Tongue (tissue), 3 donors: ENCODE measurements around the gene WFDC10B. TPM values are rescaled to one million over a fixed set of nuclear protein-coding genes. Genes with fewer than 3 reads are reported as not detected.
"Not testable (repeated sequence)": the region's sequence is repeated elsewhere in the genome, so short reads cannot be mapped to it uniquely, and the experiment has no call there.

ENCODE experiments used
- DNase-seq: peaks from one replicate; pipeline ENCODE4 v3.0.0-alpha.2; 2015
- small RNA-seq: library from RNA; depleted of rRNA; stranded (forward); fragments of <200 nt; gene quantifications from one replicate; pipeline ENCODE3, GENCODE V24; 2014; ENCODE audit warnings: low replicate concordance
- total RNA-seq: library from RNA; depleted of rRNA; stranded (reverse); fragments of >200 nt; gene quantifications from one replicate; pipeline ENCODE4 v1.2.3, GENCODE V29; 2014

Gene WFDC10B
- total RNA-seq, 1 donor from 2014 or later = not detected

- no peak for DNase-seq
These were observed 57.3 kb downstream of the WFDC10B start for GRCh38 chr20:45647441-45648050.

GRCh38 chr20:45646875-45647274 is 57.9 kb downstream of the WFDC10B start:
- DNase-seq = no peak

- not testable (repeated sequence) for DNase-seq
These were observed 59.0 kb downstream of the WFDC10B start for GRCh38 chr20:45645869-45646268.

GRCh38 chr20:45641076-45641475 is 63.7 kb downstream of the WFDC10B start:
- not testable (repeated sequence) for DNase-seq

- no peak for DNase-seq
These were observed 65.1 kb downstream of the WFDC10B start for GRCh38 chr20:45639687-45640086.

- no peak for DNase-seq
These were observed 68.3 kb downstream of the WFDC10B start for GRCh38 chr20:45636513-45636912.

Small RNA genes lying within 50 kb of the gene (small RNA-seq; reads per million reads assigned to genes)
- gene MIR3617 = 0.13 reads per million
- gene SPINT5P = not detected

Other genes with a start within 250 kb of the WFDC10B start
- gene WFDC2, start 235.3 kb downstream of the WFDC10B start, total RNA-seq = 16.6 TPM
- not detected for gene SPINT3, start 189.4 kb downstream of the WFDC10B start, total RNA-seq
- not detected for gene WFDC6, start 165.5 kb downstream of the WFDC10B start, total RNA-seq
- not detected for gene EPPIN, start 157.6 kb downstream of the WFDC10B start, total RNA-seq
- gene WFDC8, start 125.7 kb downstream of the WFDC10B start, total RNA-seq = not detected
- gene WFDC10A, start 75.3 kb downstream of the WFDC10B start, total RNA-seq = not detected
- gene WFDC9, start 73.7 kb downstream of the WFDC10B start, total RNA-seq = not detected
- gene WFDC11, start 34.8 kb downstream of the WFDC10B start, total RNA-seq = not detected
- gene WFDC13, start 3.0 kb downstream of the WFDC10B start, total RNA-seq = not detected
- gene SPINT4, start 17.3 kb upstream of the WFDC10B start, total RNA-seq = not detected
- gene WFDC3, start 86.9 kb upstream of the WFDC10B start, total RNA-seq = not detected
- 16.9 TPM for gene DNTTIP1, start 86.9 kb upstream of the WFDC10B start, total RNA-seq
- 13.8 TPM for gene UBE2C, start 107.6 kb upstream of the WFDC10B start, total RNA-seq
- gene TNNC2, start 122.3 kb upstream of the WFDC10B start, total RNA-seq = 2,441 TPM
- 67.3 TPM for gene SNX21, start 128.8 kb upstream of the WFDC10B start, total RNA-seq
- gene ACOT8, start 152.4 kb upstream of the WFDC10B start, total RNA-seq = 27.7 TPM
- 5.2 TPM for gene ZSWIM3, start 152.6 kb upstream of the WFDC10B start, total RNA-seq
- gene ZSWIM1, start 176.2 kb upstream of the WFDC10B start, total RNA-seq = 3.3 TPM
- gene SPATA25, start 182.6 kb upstream of the WFDC10B start, total RNA-seq = 6.4 TPM
- gene NEURL2, start 186.2 kb upstream of the WFDC10B start, total RNA-seq = 16.0 TPM
- gene CTSA, start 186.3 kb upstream of the WFDC10B start, total RNA-seq = 32.6 TPM
- 14.0 TPM for gene PLTP, start 207.1 kb upstream of the WFDC10B start, total RNA-seq
- 18.0 TPM for gene PCIF1, start 229.7 kb upstream of the WFDC10B start, total RNA-seq